OCI-LY7 (cell line): ENCODE results near the gene U2SURP. TPM values are rescaled to one million over a fixed set of nuclear protein-coding genes. Genes with fewer than 3 reads are reported as not detected.

Source experiments
- BruUV-seq: library from RNA; stranded (reverse); fragments of 400-500 nt; replicated peaks from 2 replicates; lab custom pipeline; 2021; lab: Mats Ljungman, UMichigan
- CTCF ChIA-PET: fragments of 300-600 bp; sonication (Branson Sonifier 250); formaldehyde crosslinking; loops from one replicate; lab custom pipeline; 2022; ENCODE audit warnings: antibody characterized with exemption; ENCODE audit not compliant: unreplicated experiment; lab: Charles Lee
- POLR2A ChIA-PET: fragments of 300-600 bp; sonication (Branson Sonifier 250); formaldehyde crosslinking; loops from one replicate; lab custom pipeline; 2022; ENCODE audit warnings: antibody characterized with exemption; lab: Charles Lee
- DNase-seq: peaks from one replicate; pipeline ENCODE4 v3.0.0-alpha.2; 2015; ENCODE audit warnings: low spot score
- H2AFZ ChIP-seq: fragments of 200-600 bp; sonication (generic), shearing (Covaris generic); 2 replicates; pipeline ENCODE4 v1.6.1; 2014; ENCODE audit warnings: mild to moderate bottlenecking, antibody characterized with exemption, low read length, moderate library complexity
- H3K27ac ChIP-seq: fragments of 200-600 bp; sonication (generic); 2 replicates; pipeline ENCODE4 v1.5.1; 2014; ENCODE audit warnings: mixed run types, low read depth, mild to moderate bottlenecking, moderate library complexity, low read length, inconsistent platforms; ENCODE audit not compliant: poor library complexity, severe bottlenecking
- H3K36me3 ChIP-seq: fragments of 200-600 bp; sonication (generic); 2 replicates; pipeline ENCODE4 v1.6.1; 2014; ENCODE audit warnings: mild to moderate bottlenecking, antibody characterized with exemption, low read length, moderate library complexity, mixed read lengths; ENCODE audit not compliant: insufficient read depth
- H3K4me1 ChIP-seq: fragments of 200-600 bp; sonication (generic); 2 replicates; pipeline ENCODE4 v1.5.1; 2014; ENCODE audit warnings: mild to moderate bottlenecking, low read length; ENCODE audit not compliant: insufficient read depth, poor library complexity, severe bottlenecking
- H3K4me2 ChIP-seq: fragments of 200-600 bp; sonication (generic); 2 replicates; pipeline ENCODE4 v1.6.1; 2014; ENCODE audit warnings: mild to moderate bottlenecking, low read length
- H3K4me3 ChIP-seq: fragments of 200-600 bp; sonication (generic); 2 replicates; pipeline ENCODE4 v1.5.1; 2014; ENCODE audit warnings: mild to moderate bottlenecking, low read depth, low read length; ENCODE audit not compliant: poor library complexity, severe bottlenecking
- H3K79me2 ChIP-seq: fragments of 200-600 bp; sonication (generic); 2 replicates; pipeline ENCODE4 v1.6.1; 2016; ENCODE audit warnings: low read depth, mild to moderate bottlenecking, low read length, moderate library complexity, mixed read lengths; ENCODE audit not compliant: insufficient read depth
- H3K9me2 ChIP-seq: fragments of 200-600 bp; sonication (generic); 2 replicates; pipeline ENCODE4 v1.6.1; 2016; ENCODE audit warnings: mild to moderate bottlenecking, low read length, mixed read lengths; ENCODE audit not compliant: insufficient read depth
- H3K9me3 ChIP-seq: fragments of 200-600 bp; sonication (generic); 2 replicates; pipeline ENCODE4 v1.6.1; 2014; ENCODE audit warnings: mild to moderate bottlenecking, mixed run types, low read length, mixed read lengths
- H4K20me1 ChIP-seq: fragments of 200-600 bp; sonication (generic); 2 replicates; pipeline ENCODE4 v1.6.1; 2014; ENCODE audit warnings: mild to moderate bottlenecking, antibody characterized with exemption, low read length, moderate library complexity, mixed read lengths; ENCODE audit not compliant: insufficient read depth
- EZH2phosphoT487 ChIP-seq: fragments of 200-600 bp; sonication (generic); IDR thresholded peaks from 2 replicates; pipeline ENCODE4 v1.6.1; 2018; ENCODE audit warnings: low read depth, borderline replicate concordance, mild to moderate bottlenecking, mixed run types, antibody characterized with exemption, low read length, moderate library complexity, mixed read lengths
- intact Hi-C: fragments of 100-400 bp; cut with micrococcal nuclease; formaldehyde crosslinking; loops from one replicate; pipeline ENCODE4 v1.10.0; 2022; ENCODE audit not compliant: unreplicated experiment
- total RNA-seq, 2 experiments: library from RNA; depleted of rRNA in 1 of 2; stranded (reverse); fragments of >200 nt in 1 of 2; shearing (Covaris generic) in 1 of 2; gene quantifications; 2 replicates each; pipeline ENCODE4 v1.2.3, GENCODE V29; 2014 to 2022
- TF ChIP-seq, protein P1 (sequence below): fragments of 200-600 bp; sonication (generic); conservative IDR thresholded peaks from 2 replicates; pipeline ENCODE4 v1.5.1; 2014; ENCODE audit warnings: mild to moderate bottlenecking, antibody characterized with exemption, low read length, moderate library complexity, mixed read lengths

Gene U2SURP
- total RNA-seq, 2 experiments from 2014 or later = 108 to 185 TPM

DNA sequence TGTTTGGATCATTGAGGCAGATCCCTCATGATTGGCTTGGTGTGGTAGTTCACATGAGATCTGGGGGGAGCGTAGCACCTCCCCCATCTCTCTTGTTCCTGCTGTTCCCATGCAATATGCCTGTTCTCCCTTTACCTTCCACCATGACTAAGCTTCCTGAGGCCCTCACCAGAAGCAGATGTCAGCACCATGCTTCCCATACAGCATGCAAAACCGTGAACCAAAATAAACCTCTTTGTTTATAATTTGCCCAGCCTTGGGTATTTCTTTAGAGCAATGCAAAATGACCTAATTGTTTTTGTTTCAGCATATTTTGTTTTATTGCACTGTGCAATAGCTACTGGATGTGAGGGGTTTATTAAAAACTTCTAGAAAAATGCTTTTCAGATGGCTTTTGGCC, 61.6 kb downstream of the U2SURP start:
- Histone ChIP-seq H3K4me2 (no peak overlapping the region), H3K4me1 (peaks cover 6% of the 10 kb centered on the region), H4K20me1 (peaks cover 6% of the 10 kb centered on the region; the same call in 1 of the 2 replicates), H3K9me2 (no peaks in the 10 kb centered on the region), H3K9me3 (no peaks in the 10 kb centered on the region), H3K27ac (no peak overlapping the region), H3K4me3 (no peak overlapping the region), H3K36me3 (peaks cover 53% of the 10 kb centered on the region), H3K79me2 (no peaks in the 10 kb centered on the region; the same call in 1 of the 2 replicates), H2AFZ (no peak overlapping the region)
- CTCF ChIA-PET = no interaction called here
- intact Hi-C loops = no loop called here
- BruUV-seq = no TSS peak
- TF ChIP-seq EZH2phosphoT487 = no peak
- TF ChIP-seq, protein P1, sequence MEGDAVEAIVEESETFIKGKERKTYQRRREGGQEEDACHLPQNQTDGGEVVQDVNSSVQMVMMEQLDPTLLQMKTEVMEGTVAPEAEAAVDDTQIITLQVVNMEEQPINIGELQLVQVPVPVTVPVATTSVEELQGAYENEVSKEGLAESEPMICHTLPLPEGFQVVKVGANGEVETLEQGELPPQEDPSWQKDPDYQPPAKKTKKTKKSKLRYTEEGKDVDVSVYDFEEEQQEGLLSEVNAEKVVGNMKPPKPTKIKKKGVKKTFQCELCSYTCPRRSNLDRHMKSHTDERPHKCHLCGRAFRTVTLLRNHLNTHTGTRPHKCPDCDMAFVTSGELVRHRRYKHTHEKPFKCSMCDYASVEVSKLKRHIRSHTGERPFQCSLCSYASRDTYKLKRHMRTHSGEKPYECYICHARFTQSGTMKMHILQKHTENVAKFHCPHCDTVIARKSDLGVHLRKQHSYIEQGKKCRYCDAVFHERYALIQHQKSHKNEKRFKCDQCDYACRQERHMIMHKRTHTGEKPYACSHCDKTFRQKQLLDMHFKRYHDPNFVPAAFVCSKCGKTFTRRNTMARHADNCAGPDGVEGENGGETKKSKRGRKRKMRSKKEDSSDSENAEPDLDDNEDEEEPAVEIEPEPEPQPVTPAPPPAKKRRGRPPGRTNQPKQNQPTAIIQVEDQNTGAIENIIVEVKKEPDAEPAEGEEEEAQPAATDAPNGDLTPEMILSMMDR = no peak
- no peak for DNase-seq
- POLR2A ChIA-PET = interaction anchor here (0.7 to 1.1 kb wide), 3 partner anchors 14 to 18 kb away, joined by 3 to 8 read pairs (median 3); no protein-coding TSS in a partner anchor

DNA sequence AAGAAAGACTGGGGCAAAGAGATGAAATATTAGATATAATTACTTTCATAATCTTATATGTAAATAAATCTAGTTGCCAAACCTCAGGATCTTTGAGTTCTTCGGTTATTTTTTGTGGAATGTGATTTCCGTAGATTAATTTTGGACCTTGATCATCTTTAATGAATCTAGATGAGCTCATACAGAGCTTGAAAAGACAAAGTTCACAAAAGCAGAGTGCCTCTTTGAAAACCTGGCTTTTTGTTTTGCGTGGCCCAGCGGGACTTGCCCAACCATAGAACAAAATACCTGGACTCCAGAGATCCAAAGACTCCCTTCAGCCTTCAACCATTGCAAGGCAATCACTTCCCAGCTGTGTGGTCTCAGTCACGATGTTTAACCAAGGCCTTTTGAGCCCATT, 63.4 kb downstream of the U2SURP start:
- no peak overlapping the region for H3K4me2 ChIP-seq
- H3K9me2 ChIP-seq = no peaks in the 10 kb centered on the region
- ChIA-PET CTCF (no interaction called here), POLR2A (interaction anchor here (1.2 to 1.9 kb wide), 2 partner anchors 12 kb away, joined by 4 to 9 read pairs; no protein-coding TSS in a partner anchor)
- intact Hi-C loops = no loop called here
- no peak overlapping the region for H3K27ac ChIP-seq
- H2AFZ ChIP-seq = no peak overlapping the region
- H3K9me3 ChIP-seq = no peaks in the 10 kb centered on the region
- 0 out of 2 replicates have a peak, but pooled peaks cover 4% of the 10 kb centered on the region for H4K20me1 ChIP-seq
- BruUV-seq = no TSS peak
- H3K79me2 ChIP-seq = no peaks in the 10 kb centered on the region; the same call in 1 of the 2 replicates
- H3K36me3 ChIP-seq = peaks cover 35% of the 10 kb centered on the region
- H3K4me1 ChIP-seq = peaks cover 6% of the 10 kb centered on the region
- H3K4me3 ChIP-seq = no peak overlapping the region
- no peak for TF ChIP-seq EZH2phosphoT487
- TF ChIP-seq, protein P1 = no peak
- DNase-seq = no peak

DNA sequence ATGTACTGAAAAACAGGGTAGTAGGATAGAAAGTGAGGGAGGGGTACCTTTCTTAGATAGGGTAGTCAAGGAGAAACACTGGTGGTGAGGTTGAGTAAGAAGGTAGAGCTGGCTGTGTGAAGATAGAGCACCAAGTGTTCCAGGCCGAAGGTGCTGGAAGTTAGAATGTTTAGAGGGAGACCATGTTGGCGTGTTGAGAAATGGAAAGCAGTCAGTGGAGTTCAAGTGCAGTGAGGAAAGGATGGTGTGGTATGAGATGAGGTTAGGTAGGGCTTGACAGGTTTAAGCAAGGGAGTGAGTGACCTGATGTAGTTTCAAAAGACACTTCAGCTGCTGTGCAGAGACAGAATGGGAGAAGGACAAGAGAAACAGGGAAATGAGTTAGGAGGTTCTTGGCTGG, 64.0 kb downstream of the U2SURP start:
- Histone ChIP-seq H3K4me1 (peaks cover 6% of the 10 kb centered on the region), H3K79me2 (no peaks in the 10 kb centered on the region; the same call in 1 of the 2 replicates), H3K4me2 (no peak overlapping the region), H2AFZ (no peak overlapping the region), H3K4me3 (no peak overlapping the region), H3K9me2 (no peaks in the 10 kb centered on the region), H4K20me1 (0 out of 2 replicates have a peak, but pooled peaks cover 4% of the 10 kb centered on the region), H3K36me3 (peaks cover 29% of the 10 kb centered on the region), H3K9me3 (no peaks in the 10 kb centered on the region), H3K27ac (no peak overlapping the region)
- ChIA-PET CTCF (no interaction called here), POLR2A (interaction anchor here (0.7 to 1.9 kb wide), 3 partner anchors 11 to 110 kb away, joined by 3 to 9 read pairs (median 4); no protein-coding TSS in a partner anchor)
- no peak for TF ChIP-seq EZH2phosphoT487
- TF ChIP-seq, protein P1 = no peak
- DNase-seq = no peak
- BruUV-seq = no TSS peak
- intact Hi-C loops = no loop called here
